ENCODE results near the gene VSTM4. TPM values are rescaled to one million over a fixed set of nuclear protein-coding genes. Genes with fewer than 3 reads are reported as not detected.

The VSTM4 gene
- total and polyA plus RNA-seq, 2 experiments from 2014 or later = 0.21 to 0.66 TPM

GRCh38 chr10:48996329-48996728, 119.0 kb downstream of the VSTM4 start:
- H3K27ac ChIP-seq (ENCODE audit: low read depth) = no peak overlapping the region
- H3K27me3 Mint-ChIP-seq (ENCODE audit: insufficient read depth, low read depth, poor library complexity) = peaks cover 2% of the 10 kb centered on the region
- no peak overlapping the region for H3K4me3 ChIP-seq
- H3K4me3 Mint-ChIP-seq = no peak overlapping the region
- no peaks in the 10 kb centered on the region for H3K27me3 ChIP-seq (ENCODE audit: insufficient read depth)
- no peak for TF ChIP-seq CREB1 (CRISPR knock-in tag; IDR thresholded peaks at IDR 0.05; ENCODE audit: low read depth)
- no peaks in the 10 kb centered on the region for H3K9me3 Mint-ChIP-seq
- H2AFZ ChIP-seq = no peak overlapping the region
- H4K20me1 ChIP-seq (replicated peaks; ENCODE audit: insufficient read depth) = no peaks in the 10 kb centered on the region
- no peaks in the 10 kb centered on the region for H3K79me2 ChIP-seq (replicated peaks; ENCODE audit: insufficient read depth)
- H3F3A ChIP-seq (replicated peaks; ENCODE audit: low read depth) = no peaks in the 10 kb centered on the region
- H3K4me1 ChIP-seq (ENCODE audit: insufficient read depth) = no peaks in the 10 kb centered on the region
- H3K27ac Mint-ChIP-seq = no peak overlapping the region
- no peaks in the 10 kb centered on the region; the same call in 1 of the 2 replicates for H3K9me2 ChIP-seq (ENCODE audit: insufficient read depth)
- H3K4me2 ChIP-seq = no peak overlapping the region
- no peak for DNase-seq (ENCODE audit: low spot score)
- no peaks in the 10 kb centered on the region for H3K36me3 ChIP-seq (ENCODE audit: insufficient read depth)
- ATAC-seq = no peak
- H3K36me3 Mint-ChIP-seq (ENCODE audit: low read depth) = no peaks in the 10 kb centered on the region
- H3K4me1 Mint-ChIP-seq = peaks cover 4% of the 10 kb centered on the region

GRCh38 chr10:48993627-48994026, 121.7 kb downstream of the VSTM4 start:
- TF ChIP-seq ETS1 (IDR thresholded peaks at IDR 0.05) (no peak), ZNF114 (CRISPR knock-in tag; IDR thresholded peaks at IDR 0.05) (no peak), CTCF (conservative IDR thresholded peaks at IDR 0.05; ENCODE audit: low read depth in 2 of 2) (no peak), JUNB (IDR thresholded peaks at IDR 0.05; ENCODE audit: unreplicated experiment) (no peak), NANOG (IDR thresholded peaks at IDR 0.05; ENCODE audit: borderline replicate concordance) (no peak), ZNF462 (CRISPR knock-in tag; IDR thresholded peaks at IDR 0.05) (no peak), EZH2phosphoT487 (IDR thresholded peaks at IDR 0.05; ENCODE audit: unreplicated experiment) (no peak), CREB1 (CRISPR knock-in tag; IDR thresholded peaks at IDR 0.05; ENCODE audit: low read depth) (no peak), POLR2AphosphoS5 (IDR thresholded peaks at IDR 0.05; ENCODE audit: low read depth) (no peak), REST (IDR thresholded peaks at IDR 0.05; ENCODE audit: unreplicated experiment) (no peak)
- Histone ChIP-seq H3K27me3 (ENCODE audit: insufficient read depth) (no peaks in the 10 kb centered on the region), H3K4me3 (no peak overlapping the region), H3K27ac (ENCODE audit: low read depth) (no peak overlapping the region), H3F3A (replicated peaks; ENCODE audit: low read depth) (no peaks in the 10 kb centered on the region), H3K79me2 (replicated peaks; ENCODE audit: insufficient read depth) (no peaks in the 10 kb centered on the region), H3K36me3 (ENCODE audit: insufficient read depth) (no peaks in the 10 kb centered on the region), H2AFZ (no peak overlapping the region), H4K20me1 (replicated peaks; ENCODE audit: insufficient read depth) (no peaks in the 10 kb centered on the region), H3K4me1 (ENCODE audit: insufficient read depth) (no peaks in the 10 kb centered on the region), H3K9me2 (ENCODE audit: insufficient read depth) (no peaks in the 10 kb centered on the region; the same call in 1 of the 2 replicates), H3K4me2 (no peak overlapping the region)
- H3K27me3 Mint-ChIP-seq (ENCODE audit: insufficient read depth, low read depth, poor library complexity) = no peaks in the 10 kb centered on the region
- no peaks in the 10 kb centered on the region for H3K36me3 Mint-ChIP-seq (ENCODE audit: low read depth)
- no peaks in the 10 kb centered on the region for H3K9me3 Mint-ChIP-seq
- no peaks in the 10 kb centered on the region for H3K4me1 Mint-ChIP-seq
- H3K27ac Mint-ChIP-seq = no peak overlapping the region
- DNase-seq (ENCODE audit: low spot score) (no peak), ATAC-seq (no peak)
- H3K4me3 Mint-ChIP-seq = no peak overlapping the region

All from GM23338 (cell line).